Tongue (tissue), 2 donors: ENCODE data around the gene SPPL2B. TPM values are rescaled to one million over a fixed set of nuclear protein-coding genes. Genes with fewer than 3 reads are reported as not detected.

ENCODE experiments used
- DNase-seq: peaks from one replicate; pipeline ENCODE4 v3.0.0-alpha.2; 2015
- total RNA-seq: library from RNA; depleted of rRNA; stranded (reverse); fragments of >200 nt; gene quantifications from one replicate; pipeline ENCODE4 v1.2.3, GENCODE V29; 2014

The SPPL2B gene
- total RNA-seq, 1 donor from 2014 or later: 49.2 TPM

- DNase-seq: no peak
Measured at GRCh38 chr19:2355168-2356035, 26.9 kb downstream of the SPPL2B start.

- no peak for DNase-seq
Measured at GRCh38 chr19:2356036-2356646, 27.7 kb downstream of the SPPL2B start.

GRCh38 chr19:2357279-2358206, 29.1 kb downstream of the SPPL2B start:
- no peak for DNase-seq

- DNase-seq: no peak
Measured at GRCh38 chr19:2358548-2359173, 30.2 kb downstream of the SPPL2B start.

GRCh38 chr19:2359992-2360685, 31.7 kb downstream of the SPPL2B start, which contains the start of gene TMPRSS9:
Gene TMPRSS9, plus strand, starts transcription at chr19:2360265. Its CDS starts 29,521 bp downstream, at chr19:2389786.
- DNase-seq: no peak

- DNase-seq: no peak
Measured at GRCh38 chr19:2360833-2361232, 32.3 kb downstream of the SPPL2B start.

GRCh38 chr19:2361246-2362045, 33.0 kb downstream of the SPPL2B start:
- DNase-seq: no peak

- no peak for DNase-seq
Measured at GRCh38 chr19:2362046-2362969, 33.8 kb downstream of the SPPL2B start.

- no peak for DNase-seq
Measured at GRCh38 chr19:2362970-2363300, 34.5 kb downstream of the SPPL2B start.

- no peak for DNase-seq
Measured at GRCh38 chr19:2363419-2363818, 34.9 kb downstream of the SPPL2B start.

- DNase-seq: peak; percentile 22
Measured at GRCh38 chr19:2365201-2365970, 36.9 kb downstream of the SPPL2B start.

- no peak for DNase-seq
Measured at GRCh38 chr19:2371656-2372055, 43.2 kb downstream of the SPPL2B start.

- DNase-seq: no peak
Measured at GRCh38 chr19:2372076-2372612, 43.7 kb downstream of the SPPL2B start.

- no peak for DNase-seq
Measured at GRCh38 chr19:2374808-2375207, 46.3 kb downstream of the SPPL2B start.

GRCh38 chr19:2375353-2376121, 47.1 kb downstream of the SPPL2B start:
- no peak for DNase-seq

GRCh38 chr19:2376784-2377519, 48.5 kb downstream of the SPPL2B start:
- no peak for DNase-seq

- DNase-seq: no peak
Measured at GRCh38 chr19:2380567-2380966, 52.1 kb downstream of the SPPL2B start.
